Measurements from ENCODE around the gene SDCBP2.

DNA sequence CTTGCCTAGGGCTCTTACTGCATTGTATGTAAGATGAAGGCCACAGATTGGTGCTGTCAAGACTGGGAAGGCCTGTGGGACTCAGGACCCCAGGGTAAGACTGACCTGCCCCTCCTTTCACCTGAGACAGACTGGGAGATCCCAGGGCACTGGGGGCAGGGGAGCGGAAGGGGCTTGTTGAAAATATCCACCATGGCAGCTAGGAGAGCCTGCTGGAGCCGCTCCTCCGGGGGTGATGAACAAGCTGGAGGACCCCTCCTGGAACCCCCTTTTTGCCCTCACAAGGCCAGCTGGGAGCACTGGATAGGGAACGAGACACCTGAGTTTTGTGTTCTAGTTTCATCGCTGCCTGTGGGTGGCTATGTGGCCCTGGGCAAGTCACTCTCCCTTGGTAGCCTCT, 9.2 kb upstream of the SDCBP2 start:
- no peak for TF ChIP-seq CTCF (IDR thresholded peaks at IDR 0.05)
- no peak for TF ChIP-seq RAD21 (conservative IDR thresholded peaks at IDR 0.05 in 1 of 2, IDR thresholded peaks at IDR 0.05 in 1 of 2)
- TF ChIP-seq RCOR1 (IDR thresholded peaks at IDR 0.05; ENCODE audit: low read depth, low read length), result no peak
- no peak for TF ChIP-seq POLR2AphosphoS2 (conservative IDR thresholded peaks at IDR 0.05; ENCODE audit: low read length)
- no peak for TF ChIP-seq EHMT2 (IDR thresholded peaks at IDR 0.05; ENCODE audit: low read depth)
- TF ChIP-seq EP300 (IDR thresholded peaks at IDR 0.05), result no peak
- no peak for TF ChIP-seq MYC (IDR thresholded peaks at IDR 0.05; ENCODE audit: borderline replicate concordance, low read length)
- no peak for TF ChIP-seq BHLHE40 (IDR thresholded peaks at IDR 0.05; ENCODE audit: low read depth, low read length)
- no peak for TF ChIP-seq TP53 (CRISPR knock-in tag; IDR thresholded peaks at IDR 0.05)
- no peak for TF ChIP-seq HDAC2 (IDR thresholded peaks at IDR 0.05)
- no peak for TF ChIP-seq CEBPB (IDR thresholded peaks at IDR 0.05)
- no peak for TF ChIP-seq FOSL2 (IDR thresholded peaks at IDR 0.05)
- no peak for TF ChIP-seq FOSL2 (CRISPR knock-in tag; IDR thresholded peaks at IDR 0.05)
- TF ChIP-seq, protein P1, sequence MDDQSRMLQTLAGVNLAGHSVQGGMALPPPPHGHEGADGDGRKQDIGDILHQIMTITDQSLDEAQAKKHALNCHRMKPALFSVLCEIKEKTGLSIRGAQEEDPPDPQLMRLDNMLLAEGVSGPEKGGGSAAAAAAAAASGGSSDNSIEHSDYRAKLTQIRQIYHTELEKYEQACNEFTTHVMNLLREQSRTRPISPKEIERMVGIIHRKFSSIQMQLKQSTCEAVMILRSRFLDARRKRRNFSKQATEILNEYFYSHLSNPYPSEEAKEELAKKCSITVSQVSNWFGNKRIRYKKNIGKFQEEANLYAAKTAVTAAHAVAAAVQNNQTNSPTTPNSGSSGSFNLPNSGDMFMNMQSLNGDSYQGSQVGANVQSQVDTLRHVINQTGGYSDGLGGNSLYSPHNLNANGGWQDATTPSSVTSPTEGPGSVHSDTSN (IDR thresholded peaks at IDR 0.05), result no peak
- TF ChIP-seq RARB (CRISPR knock-in tag; IDR thresholded peaks at IDR 0.05), result no peak
